ENCODE results near the gene MCMBP. TPM values are rescaled to one million over a fixed set of nuclear protein-coding genes. Genes with fewer than 3 reads are reported as not detected.

Gene MCMBP
- total and polyA plus RNA-seq, 4 donors, result 31.1 to 46.5 (median 42.5) TPM

GRCh38 chr10:119845656-119846055, 27.0 kb downstream of the MCMBP start:
- Histone ChIP-seq H3K9me3 (ENCODE audit: control insufficient read depth, insufficient read depth, low read length) (no peaks in the 10 kb centered on the region), H3K4me1 (ENCODE audit: control insufficient read depth, insufficient read depth, low read length) (no peaks in the 10 kb centered on the region), H3K4me3 (ENCODE audit: low read depth, low read length) (no peak overlapping the region), H3K27me3 (ENCODE audit: control insufficient read depth, insufficient read depth, low read length) (no peaks in the 10 kb centered on the region), H3K36me3 (ENCODE audit: control insufficient read depth, insufficient read depth, low read length) (peaks cover 27% of the 10 kb centered on the region), H3K27ac (ENCODE audit: low read depth, low read length) (no peak overlapping the region)
- WGBS (ENCODE audit: insufficient coverage), result no CpG with 5 or more reads among the region's 1 CpG
- DNase-seq (ENCODE audit: low read depth in 4 of 6, low spot score in 6 of 6), result no peak

GRCh38 chr10:119834188-119834587, 38.5 kb downstream of the MCMBP start:
- WGBS (ENCODE audit: insufficient coverage), result 100% methylated on average over 1 of the region's 4 CpGs
- H3K27ac ChIP-seq (ENCODE audit: low read depth, low read length), result no peak overlapping the region
- no peak overlapping the region for H3K4me3 ChIP-seq (ENCODE audit: low read depth, low read length)
- no peak for DNase-seq (ENCODE audit: low read depth in 4 of 6, low spot score in 6 of 6)
- peaks cover 3% of the 10 kb centered on the region for H3K4me1 ChIP-seq (ENCODE audit: control insufficient read depth, insufficient read depth, low read length)
- peaks cover 31% of the 10 kb centered on the region for H3K36me3 ChIP-seq (ENCODE audit: control insufficient read depth, insufficient read depth, low read length)
- H3K9me3 ChIP-seq (ENCODE audit: control insufficient read depth, insufficient read depth, low read length), result no peaks in the 10 kb centered on the region
- no peaks in the 10 kb centered on the region for H3K27me3 ChIP-seq (ENCODE audit: control insufficient read depth, insufficient read depth, low read length)

GRCh38 chr10:119832951-119833350, 39.7 kb downstream of the MCMBP start:
- no peak overlapping the region for H3K27ac ChIP-seq (ENCODE audit: low read depth, low read length)
- no peaks in the 10 kb centered on the region for H3K27me3 ChIP-seq (ENCODE audit: control insufficient read depth, insufficient read depth, low read length)
- peaks cover 3% of the 10 kb centered on the region for H3K4me1 ChIP-seq (ENCODE audit: control insufficient read depth, insufficient read depth, low read length)
- H3K9me3 ChIP-seq (ENCODE audit: control insufficient read depth, insufficient read depth, low read length), result no peaks in the 10 kb centered on the region
- DNase-seq (ENCODE audit: low read depth in 4 of 6, low spot score in 6 of 6), result no peak
- WGBS (ENCODE audit: insufficient coverage), result no CpG with 5 or more reads among the region's 2 CpGs
- H3K4me3 ChIP-seq (ENCODE audit: low read depth, low read length), result no peak overlapping the region
- peaks cover 31% of the 10 kb centered on the region for H3K36me3 ChIP-seq (ENCODE audit: control insufficient read depth, insufficient read depth, low read length)

GRCh38 chr10:119831656-119832055, 41.0 kb downstream of the MCMBP start:
- Histone ChIP-seq H3K27me3 (ENCODE audit: control insufficient read depth, insufficient read depth, low read length) (no peaks in the 10 kb centered on the region), H3K4me1 (ENCODE audit: control insufficient read depth, insufficient read depth, low read length) (peaks cover 3% of the 10 kb centered on the region), H3K36me3 (ENCODE audit: control insufficient read depth, insufficient read depth, low read length) (peaks cover 28% of the 10 kb centered on the region), H3K4me3 (ENCODE audit: low read depth, low read length) (no peak overlapping the region), H3K9me3 (ENCODE audit: control insufficient read depth, insufficient read depth, low read length) (no peaks in the 10 kb centered on the region), H3K27ac (ENCODE audit: low read depth, low read length) (peak overlapping the region; percentile 29)
- WGBS (ENCODE audit: insufficient coverage), result 56% methylated on average over 6 of the region's 11 CpGs
- peak in 2 of 6 donors; percentile 36 to 39 for DNase-seq (ENCODE audit: low read depth in 4 of 6, low spot score in 6 of 6)

GRCh38 chr10:119830851-119831250, 41.8 kb downstream of the MCMBP start:
- no peaks in the 10 kb centered on the region for H3K27me3 ChIP-seq (ENCODE audit: control insufficient read depth, insufficient read depth, low read length)
- H3K27ac ChIP-seq (ENCODE audit: low read depth, low read length), result no peak overlapping the region
- DNase-seq (ENCODE audit: low read depth in 4 of 6, low spot score in 6 of 6), result no peak
- peaks cover 26% of the 10 kb centered on the region for H3K36me3 ChIP-seq (ENCODE audit: control insufficient read depth, insufficient read depth, low read length)
- 94% methylated on average over 4 of the region's 4 CpGs for WGBS (ENCODE audit: insufficient coverage)
- peaks cover 3% of the 10 kb centered on the region for H3K4me1 ChIP-seq (ENCODE audit: control insufficient read depth, insufficient read depth, low read length)
- H3K9me3 ChIP-seq (ENCODE audit: control insufficient read depth, insufficient read depth, low read length), result no peaks in the 10 kb centered on the region
- no peak overlapping the region for H3K4me3 ChIP-seq (ENCODE audit: low read depth, low read length)

GRCh38 chr10:119829429-119829828, 43.2 kb downstream of the MCMBP start:
- no peak for DNase-seq (ENCODE audit: low read depth in 4 of 6, low spot score in 6 of 6)
- Histone ChIP-seq H3K9me3 (ENCODE audit: control insufficient read depth, insufficient read depth, low read length) (no peaks in the 10 kb centered on the region), H3K27me3 (ENCODE audit: control insufficient read depth, insufficient read depth, low read length) (no peaks in the 10 kb centered on the region), H3K27ac (ENCODE audit: low read depth, low read length) (no peak overlapping the region), H3K36me3 (ENCODE audit: control insufficient read depth, insufficient read depth, low read length) (peaks cover 20% of the 10 kb centered on the region), H3K4me3 (ENCODE audit: low read depth, low read length) (no peak overlapping the region), H3K4me1 (ENCODE audit: control insufficient read depth, insufficient read depth, low read length) (peaks cover 3% of the 10 kb centered on the region)
- 92% methylated on average over 6 of the region's 7 CpGs for WGBS (ENCODE audit: insufficient coverage)

GRCh38 chr10:119827430-119827829, 45.2 kb downstream of the MCMBP start:
- Histone ChIP-seq H3K27me3 (ENCODE audit: control insufficient read depth, insufficient read depth, low read length) (no peaks in the 10 kb centered on the region), H3K4me1 (ENCODE audit: control insufficient read depth, insufficient read depth, low read length) (peaks cover 1% of the 10 kb centered on the region), H3K4me3 (ENCODE audit: low read depth, low read length) (no peak overlapping the region), H3K27ac (ENCODE audit: low read depth, low read length) (no peak overlapping the region), H3K9me3 (ENCODE audit: control insufficient read depth, insufficient read depth, low read length) (no peaks in the 10 kb centered on the region), H3K36me3 (ENCODE audit: control insufficient read depth, insufficient read depth, low read length) (peaks cover 17% of the 10 kb centered on the region)
- 95% methylated on average over 3 of the region's 4 CpGs for WGBS (ENCODE audit: insufficient coverage)
- no peak for DNase-seq (ENCODE audit: low read depth in 4 of 6, low spot score in 6 of 6)

- no peak overlapping the region for H3K4me3 ChIP-seq (ENCODE audit: low read depth, low read length)
- H3K9me3 ChIP-seq (ENCODE audit: control insufficient read depth, insufficient read depth, low read length), result no peaks in the 10 kb centered on the region
- no peaks in the 10 kb centered on the region for H3K4me1 ChIP-seq (ENCODE audit: control insufficient read depth, insufficient read depth, low read length)
- H3K27ac ChIP-seq (ENCODE audit: low read depth, low read length), result no peak overlapping the region
- DNase-seq (ENCODE audit: low read depth in 4 of 6, low spot score in 6 of 6), result no peak
- H3K27me3 ChIP-seq (ENCODE audit: control insufficient read depth, insufficient read depth, low read length), result no peaks in the 10 kb centered on the region
- peaks cover 17% of the 10 kb centered on the region for H3K36me3 ChIP-seq (ENCODE audit: control insufficient read depth, insufficient read depth, low read length)
- WGBS (ENCODE audit: insufficient coverage), result 94% methylated on average over 5 of the region's 6 CpGs
Observed at GRCh38 chr10:119826771-119827170, 45.9 kb downstream of the MCMBP start.

GRCh38 chr10:119824299-119824698, 48.3 kb downstream of the MCMBP start:
- H3K9me3 ChIP-seq (ENCODE audit: control insufficient read depth, insufficient read depth, low read length), result no peaks in the 10 kb centered on the region
- no peaks in the 10 kb centered on the region for H3K27me3 ChIP-seq (ENCODE audit: control insufficient read depth, insufficient read depth, low read length)
- H3K27ac ChIP-seq (ENCODE audit: low read depth, low read length), result no peak overlapping the region
- no peaks in the 10 kb centered on the region for H3K4me1 ChIP-seq (ENCODE audit: control insufficient read depth, insufficient read depth, low read length)
- WGBS (ENCODE audit: insufficient coverage), result no CpG with 5 or more reads among the region's 3 CpGs
- peaks cover 11% of the 10 kb centered on the region for H3K36me3 ChIP-seq (ENCODE audit: control insufficient read depth, insufficient read depth, low read length)
- H3K4me3 ChIP-seq (ENCODE audit: low read depth, low read length), result no peak overlapping the region
- no peak for DNase-seq (ENCODE audit: low read depth in 4 of 6, low spot score in 6 of 6)

- Histone ChIP-seq H3K27me3 (ENCODE audit: control insufficient read depth, insufficient read depth, low read length) (no peaks in the 10 kb centered on the region), H3K4me3 (ENCODE audit: low read depth, low read length) (peak overlapping the region; percentile 38), H3K4me1 (ENCODE audit: control insufficient read depth, insufficient read depth, low read length) (peaks cover 12% of the 10 kb centered on the region), H3K9me3 (ENCODE audit: control insufficient read depth, insufficient read depth, low read length) (no peaks in the 10 kb centered on the region), H3K27ac (ENCODE audit: low read depth, low read length) (no peak overlapping the region), H3K36me3 (ENCODE audit: control insufficient read depth, insufficient read depth, low read length) (peaks cover 12% of the 10 kb centered on the region)
- WGBS (ENCODE audit: insufficient coverage), result no CpG with 5 or more reads among the region's 4 CpGs
- no peak for DNase-seq (ENCODE audit: low read depth in 4 of 6, low spot score in 6 of 6)
Observed at GRCh38 chr10:119821182-119821581, 51.5 kb downstream of the MCMBP start.

Measured in spinal cord (tissue), 10 donors.